HEK293 (cell line): ENCODE measurements around the gene FHDC1.

Experiments used
- CTCF ChIA-PET: fragments of 350-600 bp; formaldehyde crosslinking; extraction: SDS; loops from one replicate; lab custom pipeline; 2021; ENCODE audit warnings: antibody characterized with exemption; lab: Yijun Ruan, JAX
- POLR2A ChIA-PET: fragments of 300-600 bp; formaldehyde crosslinking; extraction: SDS; loops from one replicate; lab custom pipeline; 2020; ENCODE audit warnings: antibody characterized with exemption, inconsistent platforms; lab: Yijun Ruan, JAX
- H3K27ac ChIP-seq: fragments of 200-500 bp; sonication (Bioruptor generic); 2 replicates; pipeline ENCODE4 v1.5.1; 2014; ENCODE audit warnings: low read depth, low read length, control low read depth, inconsistent platforms; ENCODE audit errors: extremely low read depth
- H3K36me3 ChIP-seq, 2 experiments: fragments of 200-500 bp in 1 of 2; sonication (Bioruptor generic) in 1 of 2; 1 replicate in 1 of 2; 2 replicates in 1 of 2; pipeline ENCODE4 v1.5.1; 2014 to 2017; ENCODE audit warnings: inconsistent platforms in 2 of 2, low read length in 2 of 2; ENCODE audit not compliant: control insufficient read depth in 2 of 2, insufficient read depth in 1 of 2
- H3K4me1 ChIP-seq: fragments of 200-500 bp; sonication (Bioruptor generic); 2 replicates; pipeline ENCODE4 v1.5.1; 2014; ENCODE audit warnings: mild to moderate bottlenecking, low read length, inconsistent platforms; ENCODE audit not compliant: control insufficient read depth, insufficient read depth
- H3K4me3 ChIP-seq: 2 replicates; pipeline ENCODE4 v1.5.1; 2011; ENCODE audit warnings: low read depth, mild to moderate bottlenecking, control low read depth, low read length, moderate library complexity
- H3K9me3 ChIP-seq: fragments of 200-500 bp; sonication (Bioruptor generic); 2 replicates; pipeline ENCODE4 v1.5.1; 2014; ENCODE audit warnings: low read depth, low read length, inconsistent platforms; ENCODE audit not compliant: control insufficient read depth, insufficient read depth
- BCL11A ChIP-seq: fragments of 450-650 bp; formaldehyde crosslinking; IDR thresholded peaks from 2 replicates; pipeline ENCODE4 v1.5.1; 2016; ENCODE audit warnings: low read depth, missing biosample characterization, missing genetic modification characterization
- FEZF1 ChIP-seq: fragments of 450-650 bp; formaldehyde crosslinking; IDR thresholded peaks from 2 replicates; pipeline ENCODE4 v1.5.1; 2016; ENCODE audit warnings: missing biosample characterization, missing genetic modification characterization
- GFI1B ChIP-seq: fragments of 450-650 bp; formaldehyde crosslinking; IDR thresholded peaks from 2 replicates; pipeline ENCODE4 v1.5.1; 2016; ENCODE audit warnings: missing biosample characterization, missing genetic modification characterization
- HOXD13 ChIP-seq: sonication (generic); formaldehyde crosslinking; IDR thresholded peaks from 2 replicates; pipeline ENCODE4 v1.8.0; 2022; ENCODE audit warnings: missing genetic modification reagents, borderline replicate concordance
- PRDM4 ChIP-seq: fragments of 450-650 bp; formaldehyde crosslinking; IDR thresholded peaks from 2 replicates; pipeline ENCODE4 v1.5.1; 2017; ENCODE audit warnings: missing biosample characterization, missing genetic modification characterization
- RBAK ChIP-seq: fragments of 450-650 bp; formaldehyde crosslinking; IDR thresholded peaks from 2 replicates; pipeline ENCODE4 v1.5.1; 2016; ENCODE audit warnings: missing biosample characterization, missing genetic modification characterization
- ZBTB1 ChIP-seq: fragments of 450-650 bp; formaldehyde crosslinking; IDR thresholded peaks from 2 replicates; pipeline ENCODE4 v1.5.1; 2016; ENCODE audit warnings: missing biosample characterization, missing genetic modification characterization
- ZBTB44 ChIP-seq: fragments of 450-650 bp; IDR thresholded peaks from 2 replicates; pipeline ENCODE4 v1.5.1; 2018; ENCODE audit warnings: missing biosample characterization, mild to moderate bottlenecking, missing genetic modification characterization
- ZNF121 ChIP-seq: fragments of 450-650 bp; formaldehyde crosslinking; IDR thresholded peaks from 2 replicates; pipeline ENCODE4 v1.5.1; 2016; ENCODE audit warnings: missing biosample characterization, missing genetic modification characterization
- ZNF223 ChIP-seq: fragments of 450-650 bp; formaldehyde crosslinking; IDR thresholded peaks from 2 replicates; pipeline ENCODE4 v1.5.1; 2016; ENCODE audit warnings: missing biosample characterization, missing genetic modification characterization
- ZNF248 ChIP-seq: fragments of 450-650 bp; formaldehyde crosslinking; IDR thresholded peaks from 2 replicates; pipeline ENCODE4 v1.5.1; 2017; ENCODE audit warnings: missing biosample characterization, missing genetic modification characterization
- ZNF341 ChIP-seq: fragments of 450-650 bp; formaldehyde crosslinking; IDR thresholded peaks from 2 replicates; pipeline ENCODE4; 2016; ENCODE audit warnings: low read depth, missing biosample characterization, missing genetic modification characterization
- ZNF366 ChIP-seq: fragments of 450-650 bp; formaldehyde crosslinking; conservative IDR thresholded peaks from 2 replicates; pipeline ENCODE4 v1.5.1; 2016; ENCODE audit warnings: missing biosample characterization, missing genetic modification characterization
- ZNF747 ChIP-seq: fragments of 450-650 bp; formaldehyde crosslinking; IDR thresholded peaks from 2 replicates; pipeline ENCODE4 v1.5.1; 2016; ENCODE audit warnings: missing biosample characterization, missing genetic modification characterization
- TF ChIP-seq, protein P1 (sequence below): fragments of 450-650 bp; formaldehyde crosslinking; IDR thresholded peaks from 2 replicates; pipeline ENCODE4 v1.5.1; 2016; ENCODE audit warnings: missing biosample characterization, missing genetic modification characterization
- TF ChIP-seq, protein P2 (sequence below): fragments of 450-650 bp; formaldehyde crosslinking; conservative IDR thresholded peaks from 2 replicates; pipeline ENCODE4 v1.5.1; 2016; ENCODE audit warnings: low read depth, missing biosample characterization, missing genetic modification characterization
- TF ChIP-seq, protein P3 (sequence below): fragments of 450-650 bp; formaldehyde crosslinking; IDR thresholded peaks from 2 replicates; pipeline ENCODE4 v1.5.1; 2016; ENCODE audit warnings: missing biosample characterization, missing genetic modification characterization
- TF ChIP-seq, protein P4 (sequence below): fragments of 450-650 bp; formaldehyde crosslinking; IDR thresholded peaks from 2 replicates; pipeline ENCODE4 v1.5.1; 2017; ENCODE audit warnings: missing biosample characterization, missing genetic modification characterization
- TF ChIP-seq, protein P5 (sequence below): fragments of 450-650 bp; formaldehyde crosslinking; IDR thresholded peaks from 2 replicates; pipeline ENCODE4 v1.5.1; 2016; ENCODE audit warnings: missing biosample characterization, missing genetic modification characterization

The FHDC1 gene

DNA sequence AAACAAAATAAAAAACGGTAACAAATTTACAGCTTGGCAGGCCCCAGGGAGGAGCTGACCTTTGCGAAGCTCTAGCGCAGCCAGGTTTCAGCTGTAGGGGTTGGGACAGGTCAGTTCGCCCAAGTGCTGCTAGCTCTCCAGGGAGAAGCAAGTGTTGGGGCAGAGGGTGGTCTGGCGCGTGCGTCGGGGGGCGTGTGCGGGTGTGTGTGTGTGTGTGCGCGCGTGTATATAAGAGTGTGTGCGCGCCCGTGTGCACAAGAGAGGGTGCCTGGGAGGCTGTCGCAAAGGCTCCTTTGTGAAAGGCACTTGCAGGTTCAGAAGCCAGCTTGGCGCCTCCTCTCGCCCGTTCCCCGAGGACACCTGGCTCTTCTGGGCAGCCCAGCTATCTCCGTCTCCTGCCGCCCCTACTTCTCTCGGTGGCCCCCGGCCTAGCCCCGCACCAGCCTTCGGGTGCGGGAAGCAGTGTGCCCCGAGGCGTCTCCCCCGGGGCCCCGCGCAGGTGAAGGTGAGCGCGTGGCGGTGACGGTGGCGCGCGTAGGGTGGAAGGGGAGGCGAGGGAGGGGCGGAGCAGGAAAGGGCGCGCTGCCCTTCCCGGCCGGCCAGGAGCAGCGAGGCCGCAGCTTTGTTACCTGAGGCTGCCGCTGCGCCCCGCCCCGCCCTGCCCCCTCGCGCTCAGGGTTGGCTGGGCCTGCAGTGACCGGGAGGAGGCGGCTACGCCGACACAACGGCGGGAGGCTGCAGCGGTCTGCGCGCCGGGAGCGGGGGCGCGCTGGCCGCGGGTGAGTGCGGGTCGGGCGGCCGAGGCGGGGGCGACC is at the start of gene FHDC1 (continued):
- no peak for TF ChIP-seq PRDM4 (tag by site-specific recombination)
- TF ChIP-seq, protein P1, sequence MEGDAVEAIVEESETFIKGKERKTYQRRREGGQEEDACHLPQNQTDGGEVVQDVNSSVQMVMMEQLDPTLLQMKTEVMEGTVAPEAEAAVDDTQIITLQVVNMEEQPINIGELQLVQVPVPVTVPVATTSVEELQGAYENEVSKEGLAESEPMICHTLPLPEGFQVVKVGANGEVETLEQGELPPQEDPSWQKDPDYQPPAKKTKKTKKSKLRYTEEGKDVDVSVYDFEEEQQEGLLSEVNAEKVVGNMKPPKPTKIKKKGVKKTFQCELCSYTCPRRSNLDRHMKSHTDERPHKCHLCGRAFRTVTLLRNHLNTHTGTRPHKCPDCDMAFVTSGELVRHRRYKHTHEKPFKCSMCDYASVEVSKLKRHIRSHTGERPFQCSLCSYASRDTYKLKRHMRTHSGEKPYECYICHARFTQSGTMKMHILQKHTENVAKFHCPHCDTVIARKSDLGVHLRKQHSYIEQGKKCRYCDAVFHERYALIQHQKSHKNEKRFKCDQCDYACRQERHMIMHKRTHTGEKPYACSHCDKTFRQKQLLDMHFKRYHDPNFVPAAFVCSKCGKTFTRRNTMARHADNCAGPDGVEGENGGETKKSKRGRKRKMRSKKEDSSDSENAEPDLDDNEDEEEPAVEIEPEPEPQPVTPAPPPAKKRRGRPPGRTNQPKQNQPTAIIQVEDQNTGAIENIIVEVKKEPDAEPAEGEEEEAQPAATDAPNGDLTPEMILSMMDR (tag by site-specific recombination): 0 out of 2 replicates have a peak, but pooled peaks have one; percentile 37
- TF ChIP-seq, protein P2, sequence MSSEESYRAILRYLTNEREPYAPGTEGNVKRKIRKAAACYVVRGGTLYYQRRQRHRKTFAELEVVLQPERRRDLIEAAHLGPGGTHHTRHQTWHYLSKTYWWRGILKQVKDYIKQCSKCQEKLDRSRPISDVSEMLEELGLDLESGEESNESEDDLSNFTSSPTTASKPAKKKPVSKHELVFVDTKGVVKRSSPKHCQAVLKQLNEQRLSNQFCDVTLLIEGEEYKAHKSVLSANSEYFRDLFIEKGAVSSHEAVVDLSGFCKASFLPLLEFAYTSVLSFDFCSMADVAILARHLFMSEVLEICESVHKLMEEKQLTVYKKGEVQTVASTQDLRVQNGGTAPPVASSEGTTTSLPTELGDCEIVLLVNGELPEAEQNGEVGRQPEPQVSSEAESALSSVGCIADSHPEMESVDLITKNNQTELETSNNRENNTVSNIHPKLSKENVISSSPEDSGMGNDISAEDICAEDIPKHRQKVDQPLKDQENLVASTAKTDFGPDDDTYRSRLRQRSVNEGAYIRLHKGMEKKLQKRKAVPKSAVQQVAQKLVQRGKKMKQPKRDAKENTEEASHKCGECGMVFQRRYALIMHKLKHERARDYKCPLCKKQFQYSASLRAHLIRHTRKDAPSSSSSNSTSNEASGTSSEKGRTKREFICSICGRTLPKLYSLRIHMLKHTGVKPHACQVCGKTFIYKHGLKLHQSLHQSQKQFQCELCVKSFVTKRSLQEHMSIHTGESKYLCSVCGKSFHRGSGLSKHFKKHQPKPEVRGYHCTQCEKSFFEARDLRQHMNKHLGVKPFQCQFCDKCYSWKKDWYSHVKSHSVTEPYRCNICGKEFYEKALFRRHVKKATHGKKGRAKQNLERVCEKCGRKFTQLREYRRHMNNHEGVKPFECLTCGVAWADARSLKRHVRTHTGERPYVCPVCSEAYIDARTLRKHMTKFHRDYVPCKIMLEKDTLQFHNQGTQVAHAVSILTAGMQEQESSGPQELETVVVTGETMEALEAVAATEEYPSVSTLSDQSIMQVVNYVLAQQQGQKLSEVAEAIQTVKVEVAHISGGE (tag by site-specific recombination): no peak; the same call in 1 of the 2 replicates
- TF ChIP-seq FEZF1: no peak
- no peak for TF ChIP-seq ZNF366

DNA sequence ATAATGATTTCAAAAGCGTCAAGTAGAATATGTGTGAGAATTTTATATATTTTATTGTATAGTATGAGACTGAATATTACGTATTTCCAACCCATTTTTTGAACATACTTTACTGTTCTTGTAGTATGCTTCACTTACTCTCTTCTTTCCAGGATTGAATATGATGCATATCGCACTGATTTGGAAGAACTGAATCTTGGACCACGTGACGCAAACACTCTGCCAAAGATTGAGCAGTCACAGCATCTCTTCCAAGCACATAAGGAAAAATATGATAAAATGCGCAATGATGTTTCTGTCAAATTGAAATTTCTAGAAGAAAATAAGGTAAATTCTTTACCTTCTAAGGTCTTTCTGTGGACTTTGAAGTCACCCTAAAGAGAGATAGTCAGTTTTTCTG is 48.1 kb upstream of the FHDC1 start:
- H3K36me3 ChIP-seq: peaks cover 0 to 13% of the 10 kb centered on the region in 2 experiments
- H3K9me3 ChIP-seq: no peaks in the 10 kb centered on the region
- H3K27ac ChIP-seq: no peak overlapping the region
- no peak overlapping the region for H3K4me3 ChIP-seq
- TF ChIP-seq ZNF747 (tag by site-specific recombination) (no peak), BCL11A (tag by site-specific recombination) (no peak), ZBTB44 (no peak), ZNF248 (tag by site-specific recombination) (no peak), HOXD13 (no peak), ZNF121 (tag by site-specific recombination) (no peak), GFI1B (tag by site-specific recombination) (no peak), ZNF341 (tag by site-specific recombination) (no peak), RBAK (tag by site-specific recombination) (no peak), ZNF223 (tag by site-specific recombination) (no peak), ZBTB1 (tag by site-specific recombination) (no peak)
- TF ChIP-seq, protein P2 (tag by site-specific recombination): no peak
- TF ChIP-seq, protein P3, sequence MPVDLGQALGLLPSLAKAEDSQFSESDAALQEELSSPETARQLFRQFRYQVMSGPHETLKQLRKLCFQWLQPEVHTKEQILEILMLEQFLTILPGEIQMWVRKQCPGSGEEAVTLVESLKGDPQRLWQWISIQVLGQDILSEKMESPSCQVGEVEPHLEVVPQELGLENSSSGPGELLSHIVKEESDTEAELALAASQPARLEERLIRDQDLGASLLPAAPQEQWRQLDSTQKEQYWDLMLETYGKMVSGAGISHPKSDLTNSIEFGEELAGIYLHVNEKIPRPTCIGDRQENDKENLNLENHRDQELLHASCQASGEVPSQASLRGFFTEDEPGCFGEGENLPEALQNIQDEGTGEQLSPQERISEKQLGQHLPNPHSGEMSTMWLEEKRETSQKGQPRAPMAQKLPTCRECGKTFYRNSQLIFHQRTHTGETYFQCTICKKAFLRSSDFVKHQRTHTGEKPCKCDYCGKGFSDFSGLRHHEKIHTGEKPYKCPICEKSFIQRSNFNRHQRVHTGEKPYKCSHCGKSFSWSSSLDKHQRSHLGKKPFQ: no peak
- TF ChIP-seq, protein P4, sequence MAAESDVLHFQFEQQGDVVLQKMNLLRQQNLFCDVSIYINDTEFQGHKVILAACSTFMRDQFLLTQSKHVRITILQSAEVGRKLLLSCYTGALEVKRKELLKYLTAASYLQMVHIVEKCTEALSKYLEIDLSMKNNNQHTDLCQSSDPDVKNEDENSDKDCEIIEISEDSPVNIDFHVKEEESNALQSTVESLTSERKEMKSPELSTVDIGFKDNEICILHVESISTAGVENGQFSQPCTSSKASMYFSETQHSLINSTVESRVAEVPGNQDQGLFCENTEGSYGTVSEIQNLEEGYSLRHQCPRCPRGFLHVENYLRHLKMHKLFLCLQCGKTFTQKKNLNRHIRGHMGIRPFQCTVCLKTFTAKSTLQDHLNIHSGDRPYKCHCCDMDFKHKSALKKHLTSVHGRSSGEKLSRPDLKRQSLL (tag by site-specific recombination): no peak
- TF ChIP-seq, protein P5, sequence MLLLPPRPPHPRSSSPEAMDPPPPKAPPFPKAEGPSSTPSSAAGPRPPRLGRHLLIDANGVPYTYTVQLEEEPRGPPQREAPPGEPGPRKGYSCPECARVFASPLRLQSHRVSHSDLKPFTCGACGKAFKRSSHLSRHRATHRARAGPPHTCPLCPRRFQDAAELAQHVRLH (tag by site-specific recombination): no peak
- POLR2A ChIA-PET: no interaction called here
- no peaks in the 10 kb centered on the region for H3K4me1 ChIP-seq
- CTCF ChIA-PET: no interaction called here
